IMR-90 (cell line): Measurements from ENCODE around the gene MDM4. TPM values are rescaled to one million over a fixed set of nuclear protein-coding genes. Genes with fewer than 3 reads are reported as not detected.

ENCODE experiments used
- ATAC-seq: fragments of 200-7000 bp; cut with Tn5 transposase; 2 replicates; pipeline ENCODE4 v1.9.1; 2020; ENCODE audit warnings: low read depth, mild to moderate bottlenecking, moderate library complexity
- BruUV-seq: library from RNA; stranded (reverse); fragments of 400-500 nt; replicated peaks from 2 replicates; lab custom pipeline; 2021; lab: Mats Ljungman, UMichigan
- CTCF ChIA-PET: fragments of 300-600 bp; formaldehyde crosslinking; extraction: SDS; loops from one replicate; lab custom pipeline; 2021; ENCODE audit warnings: antibody characterized with exemption; lab: Yijun Ruan, JAX
- POLR2A ChIA-PET: fragments of 300-600 bp; sonication (Branson Sonifier 250); formaldehyde crosslinking; loops from one replicate; lab custom pipeline; 2022; ENCODE audit warnings: antibody characterized with exemption; ENCODE audit not compliant: unreplicated experiment; lab: Charles Lee
- DNase-seq: peaks from one replicate; pipeline ENCODE4 v3.0.0; 2013
- H2AFZ ChIP-seq: replicated peaks from 2 replicates; pipeline ENCODE3; 2013; ENCODE audit warnings: low read length, mild to moderate bottlenecking; ENCODE audit not compliant: poor library complexity
- H2AK5ac ChIP-seq: 2 replicates; pipeline ENCODE4 v1.6.1; 2013; ENCODE audit warnings: low read depth, low read length, inconsistent platforms
- H2AK9ac ChIP-seq: replicated peaks from 2 replicates; pipeline ENCODE3; 2013; ENCODE audit warnings: mild to moderate bottlenecking, low read depth, low read length, moderate library complexity; ENCODE audit not compliant: poor library complexity
- H2BK120ac ChIP-seq: 2 replicates; pipeline ENCODE4 v1.6.1; 2013; ENCODE audit warnings: low read depth, low read length, inconsistent platforms
- H2BK15ac ChIP-seq: 3 replicates; pipeline ENCODE4 v1.6.1; 2013; ENCODE audit warnings: low read depth, low read length, inconsistent platforms
- H2BK20ac ChIP-seq: 2 replicates; pipeline ENCODE4 v1.6.1; 2013; ENCODE audit warnings: low read depth, mild to moderate bottlenecking, inconsistent platforms, low read length, moderate library complexity
- H2BK5ac ChIP-seq: 2 replicates; pipeline ENCODE4 v1.6.1; 2013; ENCODE audit warnings: mild to moderate bottlenecking, low read depth, low read length, inconsistent platforms; ENCODE audit not compliant: poor library complexity, severe bottlenecking
- H3K14ac ChIP-seq: replicated peaks from 2 replicates; pipeline ENCODE4 v1.6.1; 2013; ENCODE audit warnings: low read depth, low read length, inconsistent platforms
- H3K18ac ChIP-seq: 2 replicates; pipeline ENCODE4 v1.6.1; 2013; ENCODE audit warnings: low read depth, low read length, control low read depth
- H3K23ac ChIP-seq: 2 replicates; pipeline ENCODE4 v1.6.1; 2013; ENCODE audit warnings: low read depth, low read length, inconsistent platforms
- H3K27ac ChIP-seq: 2 replicates; pipeline ENCODE4 v1.5.1; 2013; ENCODE audit warnings: mild to moderate bottlenecking, control low read depth, low read length; ENCODE audit not compliant: insufficient read depth
- H3K27me3 ChIP-seq: 2 replicates; pipeline ENCODE4 v1.6.1; 2013; ENCODE audit warnings: low read length; ENCODE audit not compliant: control insufficient read depth, insufficient read depth
- H3K36me3 ChIP-seq: 2 replicates; pipeline ENCODE4 v1.6.1; 2013; ENCODE audit warnings: low read length, mixed read lengths; ENCODE audit not compliant: control insufficient read depth, insufficient read depth
- H3K4ac ChIP-seq: 2 replicates; pipeline ENCODE4 v1.6.1; 2013; ENCODE audit warnings: low read depth, low read length, inconsistent platforms
- H3K4me1 ChIP-seq: 2 replicates; pipeline ENCODE4 v1.6.1; 2013; ENCODE audit warnings: low read length, mixed read lengths; ENCODE audit not compliant: control insufficient read depth, insufficient read depth
- H3K4me2 ChIP-seq: 2 replicates; pipeline ENCODE4 v1.6.1; 2013; ENCODE audit warnings: low read depth, mild to moderate bottlenecking, control low read depth, low read length, moderate library complexity
- H3K4me3 ChIP-seq: 2 replicates; pipeline ENCODE4 v1.5.1; 2013; ENCODE audit warnings: low read depth, mild to moderate bottlenecking, control low read depth, low read length, moderate library complexity; ENCODE audit not compliant: insufficient read depth
- H3K56ac ChIP-seq: 2 replicates; pipeline ENCODE4 v1.6.1; 2013; ENCODE audit warnings: low read length, inconsistent platforms; ENCODE audit not compliant: insufficient read depth; ENCODE audit errors: extremely low read depth
- H3K79me1 ChIP-seq, 2 experiments: 2 replicates each; pipeline ENCODE4 v1.6.1; 2013; ENCODE audit warnings: low read length in 2 of 2, inconsistent platforms in 1 of 2, low read depth in 1 of 2
- H3K9ac ChIP-seq: 2 replicates; pipeline ENCODE4 v1.6.1; 2013; ENCODE audit warnings: low read depth, low read length, control low read depth
- H3K9me1 ChIP-seq: 2 replicates; pipeline ENCODE4 v1.6.1; 2013; ENCODE audit warnings: low read length, inconsistent platforms; ENCODE audit not compliant: insufficient read depth
- H3K9me3 ChIP-seq: 2 replicates; pipeline ENCODE4 v1.6.1; 2013; ENCODE audit warnings: low read length; ENCODE audit not compliant: control insufficient read depth, insufficient read depth
- H4K20me1 ChIP-seq: 2 replicates; pipeline ENCODE4 v1.6.1; 2013; ENCODE audit warnings: low read length, inconsistent platforms; ENCODE audit not compliant: insufficient read depth
- H4K5ac ChIP-seq: 2 replicates; pipeline ENCODE4 v1.6.1; 2013; ENCODE audit warnings: mild to moderate bottlenecking, low read depth, low read length, control low read depth
- H4K8ac ChIP-seq, 2 experiments: 2 replicates each; pipeline ENCODE4 v1.6.1; 2013; ENCODE audit warnings: low read depth in 2 of 2, low read length in 2 of 2, control low read depth in 1 of 2, inconsistent platforms in 1 of 2
- H4K91ac ChIP-seq: 2 replicates; pipeline ENCODE4 v1.6.1; 2013; ENCODE audit warnings: low read depth, low read length, inconsistent platforms; ENCODE audit not compliant: insufficient read depth
- CHD1 ChIP-seq: IDR thresholded peaks from 2 replicates; pipeline ENCODE4 v1.6.1; 2012; ENCODE audit warnings: low read depth, low read length, improper control_type of control experiment
- FOS ChIP-seq: fragments of 150-350 bp; IDR thresholded peaks from 2 replicates; pipeline ENCODE4 v1.6.1; 2016; ENCODE audit warnings: low read depth, low read length
- MAFK ChIP-seq: IDR thresholded peaks from 2 replicates; pipeline ENCODE4 v1.6.1; 2012; ENCODE audit warnings: low read depth, low read length, improper control_type of control experiment
- MAZ ChIP-seq: IDR thresholded peaks from 2 replicates; pipeline ENCODE4 v1.6.1; 2012; ENCODE audit warnings: low read depth, mild to moderate bottlenecking, low read length, improper control_type of control experiment, moderate library complexity, borderline replicate concordance
- MXI1 ChIP-seq: IDR thresholded peaks from 2 replicates; pipeline ENCODE4 v1.6.1; 2012; ENCODE audit warnings: low read depth, mild to moderate bottlenecking, low read length, moderate library complexity, borderline replicate concordance
- POLR2A ChIP-seq: IDR thresholded peaks from 2 replicates; pipeline ENCODE4 v1.6.1; 2012; ENCODE audit warnings: mild to moderate bottlenecking, low read depth, low read length
- RAD21 ChIP-seq: IDR thresholded peaks from 2 replicates; pipeline ENCODE4 v1.6.1; 2012; ENCODE audit warnings: low read length, improper control_type of control experiment
- RFX5 ChIP-seq: IDR thresholded peaks from 2 replicates; pipeline ENCODE4 v1.8.0; 2012; ENCODE audit warnings: low read depth, mild to moderate bottlenecking, low read length, moderate library complexity
- SMC3 ChIP-seq: fragments of 150-350 bp; IDR thresholded peaks from 2 replicates; pipeline ENCODE4 v1.6.1; 2016; ENCODE audit warnings: low read depth, mild to moderate bottlenecking, antibody characterized with exemption, low read length, moderate library complexity
- USF2 ChIP-seq: fragments of 150-350 bp; IDR thresholded peaks from 2 replicates; pipeline ENCODE4 v1.6.1; 2017; ENCODE audit warnings: mild to moderate bottlenecking, antibody characterized with exemption, low read length, low read depth
- dilution Hi-C: fragments of 300-500 bp; cut with HindIII; formaldehyde crosslinking; loops from one replicate; pipeline ENCODE4 v1.14.3; 2018; ENCODE audit warnings: low sequenced_read_pairs; ENCODE audit not compliant: unreplicated experiment
- in situ Hi-C: fragments of 300-500 bp; cut with MboI; formaldehyde crosslinking; loops from 3 replicates; pipeline ENCODE4 v1.14.3; 2019; ENCODE audit warnings: low sequenced_read_pairs, inconsistent platforms, mixed read lengths
- intact Hi-C: fragments of 100-400 bp; cut with micrococcal nuclease; formaldehyde crosslinking; loops from 2 replicates; pipeline ENCODE4 v1.10.0; 2022
- polyA plus RNA-seq, 3 experiments: library from polyadenylated mRNA; depleted of rRNA; stranded (reverse); fragments of >200 nt; gene quantifications; 2 replicates each; pipeline ENCODE4 v1.2.3, GENCODE V29; 2012; ENCODE audit warnings: low replicate concordance in 1 of 3
- total RNA-seq: library from RNA; depleted of rRNA; stranded (reverse); fragments of >200 nt; gene quantifications from 2 replicates; pipeline ENCODE4 v1.2.3, GENCODE V29; 2012
- TF ChIP-seq, protein P1 (sequence below): conservative IDR thresholded peaks from 2 replicates; pipeline ENCODE4 v1.5.1; 2012; ENCODE audit warnings: mild to moderate bottlenecking, low read depth, low read length, improper control_type of control experiment

Gene MDM4
- total and polyA plus RNA-seq, 2 of the 4 experiments (the other 2 are of a cell fraction) = 7.4 to 20.1 TPM

- Histone ChIP-seq H3K36me3 (peaks cover 2% of the 10 kb centered on the region; the same call in 1 of the 2 replicates), H2AK9ac (no peak overlapping the region), H2BK120ac (no peak overlapping the region), H3K18ac (no peak overlapping the region), H2BK15ac (no peak overlapping the region), H2BK5ac (no peak overlapping the region), H2AK5ac (no peak overlapping the region), H2BK20ac (no peak overlapping the region), H3K4ac (no peak overlapping the region), H3K9me3 (no peaks in the 10 kb centered on the region), H4K5ac (no peak overlapping the region), H3K9me1 (peaks cover 10% of the 10 kb centered on the region), H3K4me3 (no peak overlapping the region), H3K27me3 (no peaks in the 10 kb centered on the region), H2AFZ (no peak overlapping the region), H3K23ac (no peak overlapping the region), H3K9ac (no peak overlapping the region), H3K4me2 (no peak overlapping the region), H3K14ac (no peak overlapping the region), H3K79me1 (peaks cover 0 to 5% of the 10 kb centered on the region in 2 experiments; a peak in 2 of 4 replicates), H3K4me1 (peaks cover 8% of the 10 kb centered on the region), H4K8ac (no peak overlapping the region), H4K91ac (no peak overlapping the region), H3K27ac (no peak overlapping the region), H3K56ac (no peak overlapping the region), H4K20me1 (no peaks in the 10 kb centered on the region)
- in situ Hi-C loops = no loop called here
- intact Hi-C loops = no loop called here
- dilution Hi-C loops = no loop called here
- TF ChIP-seq USF2 = no peak
- TF ChIP-seq MAFK = no peak
- TF ChIP-seq RFX5 = no peak
- no peak for TF ChIP-seq SMC3
- TF ChIP-seq CHD1 = no peak
- no peak for TF ChIP-seq MAZ
- no peak for TF ChIP-seq RAD21
- TF ChIP-seq POLR2A = no peak
- no peak for TF ChIP-seq FOS
- TF ChIP-seq, protein P1, sequence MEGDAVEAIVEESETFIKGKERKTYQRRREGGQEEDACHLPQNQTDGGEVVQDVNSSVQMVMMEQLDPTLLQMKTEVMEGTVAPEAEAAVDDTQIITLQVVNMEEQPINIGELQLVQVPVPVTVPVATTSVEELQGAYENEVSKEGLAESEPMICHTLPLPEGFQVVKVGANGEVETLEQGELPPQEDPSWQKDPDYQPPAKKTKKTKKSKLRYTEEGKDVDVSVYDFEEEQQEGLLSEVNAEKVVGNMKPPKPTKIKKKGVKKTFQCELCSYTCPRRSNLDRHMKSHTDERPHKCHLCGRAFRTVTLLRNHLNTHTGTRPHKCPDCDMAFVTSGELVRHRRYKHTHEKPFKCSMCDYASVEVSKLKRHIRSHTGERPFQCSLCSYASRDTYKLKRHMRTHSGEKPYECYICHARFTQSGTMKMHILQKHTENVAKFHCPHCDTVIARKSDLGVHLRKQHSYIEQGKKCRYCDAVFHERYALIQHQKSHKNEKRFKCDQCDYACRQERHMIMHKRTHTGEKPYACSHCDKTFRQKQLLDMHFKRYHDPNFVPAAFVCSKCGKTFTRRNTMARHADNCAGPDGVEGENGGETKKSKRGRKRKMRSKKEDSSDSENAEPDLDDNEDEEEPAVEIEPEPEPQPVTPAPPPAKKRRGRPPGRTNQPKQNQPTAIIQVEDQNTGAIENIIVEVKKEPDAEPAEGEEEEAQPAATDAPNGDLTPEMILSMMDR = no peak
- no peak for TF ChIP-seq MXI1
- DNase-seq (peak; percentile 72), ATAC-seq (peak; percentile 70)
- ChIA-PET POLR2A (no interaction called here), CTCF (interaction anchor here (1.5 kb wide), 1 partner anchor 246 kb away, joined by 5 read pairs; no protein-coding TSS in a partner anchor)
- BruUV-seq = no TSS peak
These were observed 44.5 kb downstream of the MDM4 start for GRCh38 chr1:204560590-204561150.
